ENCODE data around the gene ARHGEF40.

Gene ARHGEF40

DNA sequence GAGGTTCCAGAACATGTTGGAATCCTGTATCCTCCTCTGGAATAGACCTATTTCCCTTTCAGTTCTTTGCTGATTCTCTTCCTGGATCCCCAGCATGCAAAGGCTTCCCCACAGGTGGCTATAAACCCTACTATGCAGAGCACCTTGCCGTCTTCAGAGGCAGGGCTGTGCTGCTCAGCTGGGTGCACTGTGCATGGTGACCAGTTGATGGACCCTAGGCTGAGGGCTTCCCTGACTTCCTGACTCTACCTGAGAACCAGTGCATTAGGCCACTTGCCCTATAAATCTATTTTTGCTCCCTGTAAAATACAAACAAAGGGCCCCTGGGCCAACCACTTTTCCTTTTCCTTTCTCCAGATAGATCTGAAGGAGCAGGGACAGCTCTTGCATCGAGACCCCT lies 14.3 kb downstream of the ARHGEF40 start:
- DNase-seq, result no peak

- DNase-seq, result peak; percentile 81 to 86
These were observed 15.1 kb downstream of the ARHGEF40 start for GRCh38 chr14:21084998-21085853.

GRCh38 chr14:21086908-21087293 lies 16.8 kb downstream of the ARHGEF40 start:
- DNase-seq, result no peak

DNA sequence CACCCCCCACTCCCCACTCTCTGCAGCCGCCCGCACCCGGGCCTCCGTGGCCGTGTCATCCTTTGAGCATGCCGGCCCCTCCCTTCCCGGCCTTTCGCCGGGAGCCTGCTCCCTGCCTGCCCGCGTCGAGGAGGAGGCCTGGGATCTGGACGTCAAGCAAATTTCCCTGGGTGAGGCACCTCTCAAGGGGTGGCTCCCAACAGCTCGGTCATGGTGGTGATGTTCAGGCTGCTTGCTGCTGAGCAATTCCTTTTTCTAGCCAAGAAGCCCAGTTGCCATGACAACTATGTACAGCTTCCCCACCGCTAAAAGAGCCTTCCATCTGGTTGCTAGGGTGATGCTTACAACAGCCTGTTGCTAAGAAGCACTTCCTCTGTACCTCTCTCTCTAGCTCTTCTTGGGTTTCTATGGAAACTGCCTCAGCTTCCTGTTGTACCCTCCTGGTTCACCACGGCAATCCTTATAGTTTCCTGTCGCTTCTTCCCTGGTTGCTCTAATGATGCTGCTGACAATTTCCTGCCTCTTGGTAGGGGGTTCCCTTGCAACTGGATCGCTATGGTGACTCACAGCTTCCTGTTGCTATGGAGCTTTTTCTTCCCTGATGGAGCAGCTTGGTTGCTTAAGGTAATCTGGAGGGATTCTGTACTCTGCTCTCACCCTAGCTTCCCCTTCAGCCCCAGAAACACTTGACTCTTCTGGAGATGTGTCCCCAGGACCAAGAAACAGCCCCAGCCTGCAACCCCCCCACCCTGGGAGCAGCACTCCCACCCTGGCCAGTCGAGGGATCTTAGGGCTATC lies 17.4 kb downstream of the ARHGEF40 start:
- DNase-seq, result peak; percentile 87 to 88

- DNase-seq, result no peak
These were observed 18.6 kb downstream of the ARHGEF40 start for GRCh38 chr14:21088687-21089086.

DNA sequence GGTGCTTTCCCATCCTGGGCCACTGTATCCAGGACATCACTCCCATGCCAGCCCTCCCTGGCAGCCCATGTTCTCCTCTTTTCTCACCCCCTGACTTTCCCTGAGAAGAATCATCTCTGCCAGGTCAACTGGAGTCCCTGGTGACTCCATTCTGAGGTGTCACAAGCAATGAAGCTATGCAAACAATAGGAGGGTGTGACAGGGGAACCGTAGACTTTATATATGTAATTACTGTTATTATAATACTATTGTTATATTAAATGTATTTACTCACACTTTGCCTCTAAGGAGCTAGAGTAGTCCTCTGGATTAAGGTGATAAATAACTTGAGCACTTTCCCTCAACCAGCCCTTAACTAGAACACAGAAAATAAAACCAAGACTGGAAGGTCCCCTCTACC lies 19.2 kb downstream of the ARHGEF40 start:
- DNase-seq, result no peak

- DNase-seq, result no peak
These were observed 19.7 kb downstream of the ARHGEF40 start for GRCh38 chr14:21089877-21090193.

- peak in 1 of 2 donors; percentile 14 for DNase-seq
These were observed 20.3 kb downstream of the ARHGEF40 start for GRCh38 chr14:21090194-21090939.

DNA sequence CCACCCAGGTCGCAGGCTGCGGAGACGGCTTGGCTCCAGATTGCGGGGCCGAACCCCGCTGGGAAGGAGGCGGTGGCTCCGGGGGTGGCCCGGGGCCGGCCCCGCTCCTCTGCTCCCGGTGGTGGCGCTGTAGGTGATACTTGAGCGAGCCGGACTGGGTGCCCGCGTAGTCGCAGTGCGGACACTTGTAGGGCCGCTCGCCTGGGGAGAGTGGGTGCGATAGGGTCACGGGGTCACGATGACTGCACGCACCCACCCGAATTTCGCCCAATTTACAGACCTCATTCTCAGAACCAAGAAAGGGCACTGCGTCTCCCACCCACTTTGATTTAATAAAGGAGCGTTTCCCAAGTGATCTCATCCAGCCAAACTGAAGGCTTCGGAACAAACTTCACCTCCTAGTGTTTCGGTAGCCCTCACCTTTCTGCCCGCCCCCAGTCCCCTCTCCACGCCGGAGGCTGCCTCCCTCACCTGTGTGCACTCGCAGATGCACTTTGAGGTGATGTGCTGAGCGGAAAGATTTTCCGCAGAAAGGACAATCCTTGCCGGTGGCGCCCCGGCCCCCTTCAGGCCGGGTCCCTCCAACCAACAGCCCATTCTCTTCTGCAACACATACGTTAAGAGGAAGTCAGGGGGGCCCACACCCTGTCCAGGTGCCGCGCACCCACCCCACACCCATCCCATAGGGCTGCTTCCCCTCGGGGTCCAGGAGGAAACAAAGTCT lies 21.0 kb downstream of the ARHGEF40 start:
- DNase-seq, result no peak

GRCh38 chr14:21091821-21092272 lies 21.7 kb downstream of the ARHGEF40 start:
- DNase-seq, result no peak

- peak; percentile 74 to 81 for DNase-seq
These were observed 22.3 kb downstream of the ARHGEF40 start for GRCh38 chr14:21092273-21093011.

GRCh38 chr14:21093018-21093417 lies 22.9 kb downstream of the ARHGEF40 start:
- DNase-seq, result no peak

DNA sequence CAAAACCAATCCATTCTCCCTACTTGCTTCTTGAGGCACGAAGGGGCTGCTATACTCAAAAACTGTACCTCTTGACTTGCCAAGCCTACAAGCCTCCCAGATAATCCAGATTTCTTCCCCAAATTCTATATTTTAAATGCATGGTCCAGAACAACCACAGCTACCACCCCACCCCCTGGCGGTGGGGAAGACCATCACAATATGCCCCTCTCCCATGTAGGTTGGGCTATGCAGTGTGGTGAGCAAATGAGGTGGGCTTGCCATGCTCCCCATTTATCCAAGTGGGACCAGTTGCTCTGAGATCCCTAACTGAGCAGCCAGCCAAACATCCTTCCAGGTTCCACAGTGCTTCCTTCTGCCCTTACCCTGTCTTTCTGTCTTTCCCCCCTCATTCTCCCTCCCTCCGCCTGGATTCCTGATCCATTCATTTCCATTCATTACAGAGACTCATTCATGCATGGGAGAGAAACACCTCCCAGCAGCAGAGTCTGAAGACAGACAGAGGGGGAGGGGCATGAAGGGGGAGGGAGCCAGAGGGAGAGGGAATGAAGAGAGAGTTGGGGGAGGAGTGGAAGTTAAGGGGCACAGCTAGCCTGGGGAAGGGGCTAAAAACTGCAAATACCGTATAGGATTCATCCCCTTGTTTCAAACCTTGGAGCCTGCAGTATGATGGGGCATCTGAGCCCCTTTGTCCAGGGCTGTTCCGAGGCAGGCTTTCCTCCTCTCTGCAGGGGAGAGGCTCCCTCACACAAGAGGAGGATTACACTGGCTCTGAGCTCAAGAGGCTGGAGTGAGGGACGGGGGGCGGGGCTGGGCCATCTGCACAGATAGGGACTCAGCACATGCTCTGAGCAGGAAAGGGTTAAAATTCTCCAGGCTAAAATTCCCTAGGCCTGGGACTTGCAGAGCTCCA lies 23.9 kb downstream of the ARHGEF40 start:
- DNase-seq, result no peak

GRCh38 chr14:21095430-21096205 lies 25.5 kb downstream of the ARHGEF40 start:
- no peak for DNase-seq

DNA sequence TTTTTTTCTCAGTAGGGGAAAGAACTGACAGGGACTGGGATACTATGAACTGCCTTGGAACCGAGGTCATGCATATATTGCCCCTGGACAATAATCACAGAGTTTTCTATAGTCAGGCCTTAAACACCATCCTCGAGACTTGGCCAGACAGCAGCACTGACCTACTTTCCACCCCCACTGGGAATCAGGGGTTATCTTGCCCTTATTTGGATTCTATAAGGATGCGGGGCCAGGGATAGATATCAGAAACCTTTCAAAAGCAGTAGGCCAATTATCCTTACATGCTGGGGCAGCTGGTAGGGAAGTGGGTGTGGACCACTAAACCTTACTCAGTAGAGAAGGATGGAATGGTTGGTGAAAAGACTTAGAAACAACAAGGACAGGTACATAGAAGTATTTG lies 26.3 kb downstream of the ARHGEF40 start:
- no peak for DNase-seq

- no peak for DNase-seq
These were observed 27.0 kb downstream of the ARHGEF40 start for GRCh38 chr14:21096978-21097635.

DNA sequence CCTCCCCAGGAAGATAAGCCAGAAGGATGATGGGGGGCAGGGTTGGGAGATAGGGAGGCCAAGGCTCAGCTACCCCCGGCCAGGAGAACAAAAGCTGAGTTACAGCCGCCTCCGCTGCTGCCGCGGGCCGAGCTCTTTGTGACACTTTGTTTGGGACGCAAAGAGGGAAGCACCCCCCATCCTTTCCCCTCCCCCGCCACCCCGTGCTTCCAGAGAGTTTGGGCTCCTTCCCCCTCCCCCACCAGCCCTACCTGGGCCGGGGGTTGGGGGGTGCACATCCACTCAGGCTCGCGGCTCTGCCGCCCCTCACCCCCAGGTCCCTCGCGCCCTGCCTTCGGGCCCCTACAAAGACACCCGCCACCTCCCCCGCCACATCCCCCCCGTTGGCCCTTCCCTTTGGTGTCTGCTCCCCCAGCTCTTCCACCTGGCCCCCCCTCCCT lies 27.6 kb downstream of the ARHGEF40 start:
- DNase-seq, result peak; percentile 12 to 52

- peak; percentile 25 to 46 for DNase-seq
These were observed 28.2 kb downstream of the ARHGEF40 start, which contains the start of gene ZNF219 for GRCh38 chr14:21098076-21098891. Gene ZNF219, minus strand, starts transcription at chr14:21098655. Its CDS starts 5,064 bp downstream, at chr14:21093591.

Data from inflammatory macrophage (primary cell).